SK-N-SH (cell line): ENCODE results near the gene MLC1. TPM values are rescaled to one million over a fixed set of nuclear protein-coding genes. Genes with fewer than 3 reads are reported as not detected.
A peak's percentile ranks its signal among the peaks of the same experiment; 100 is the strongest.

Experiments used
- CTCF ChIA-PET: fragments of 300-600, 350-600 bp; formaldehyde crosslinking; extraction: SDS; loops from one replicate; lab custom pipeline; 2021; lab: Yijun Ruan, JAX
- POLR2A ChIA-PET: fragments of 350-600 bp; sonication (Branson Sonifier 250); formaldehyde crosslinking; extraction: SDS; loops from one replicate; lab custom pipeline; 2020; ENCODE audit warnings: antibody characterized with exemption, inconsistent platforms; lab: Yijun Ruan, JAX
- DNase-seq: peaks from one replicate; pipeline ENCODE4 v3.0.0; 2012
- H2AFZ ChIP-seq: fragments of 200-600 bp; sonication (generic); 2 replicates; pipeline ENCODE4 v1.8.1; 2016; ENCODE audit warnings: antibody characterized with exemption, mild to moderate bottlenecking, low read depth
- H3F3A ChIP-seq: fragments of 200-600 bp; sonication (generic); replicated peaks from 2 replicates; pipeline ENCODE3; 2016; ENCODE audit warnings: antibody characterized with exemption, mild to moderate bottlenecking; ENCODE audit not compliant: insufficient read depth
- H3K27ac ChIP-seq, 2 experiments: fragments of 200-500 bp in 1 of 2; fragments of 200-600 bp in 1 of 2; sonication (Bioruptor generic) in 1 of 2; sonication (generic), shearing (Covaris generic) in 1 of 2; 2 replicates each; pipeline versions ENCODE4 v1.5.1 to v1.6.1; 2014 to 2016; ENCODE audit warnings: low read depth in 2 of 2, inconsistent platforms in 1 of 2, low read length in 1 of 2, mild to moderate bottlenecking in 1 of 2, mixed read lengths in 1 of 2
- H3K27me3 ChIP-seq: fragments of 200-600 bp; sonication (generic), shearing (Covaris generic); 2 replicates; pipeline ENCODE4 v1.6.1; 2016; ENCODE audit warnings: mixed run types; ENCODE audit not compliant: insufficient read depth
- H3K36me3 ChIP-seq, 2 experiments: fragments of 200-500 bp in 1 of 2; fragments of 200-600 bp in 1 of 2; sonication (Bioruptor generic) in 1 of 2; sonication (generic) in 1 of 2; replicated peaks in 1 of 2; 2 replicates each; pipeline versions ENCODE3 to v1.5.1; 2014 to 2016; ENCODE audit warnings: low read length in 1 of 2, mild to moderate bottlenecking in 1 of 2; ENCODE audit not compliant: insufficient read depth in 2 of 2, control insufficient read depth in 1 of 2
- H3K4me1 ChIP-seq, 2 experiments: fragments of 200-500 bp in 1 of 2; fragments of 200-600 bp in 1 of 2; sonication (Bioruptor generic) in 1 of 2; sonication (generic), shearing (Covaris generic) in 1 of 2; 2 replicates each; pipeline versions ENCODE4 v1.5.1 to v1.6.1; 2014 to 2016; ENCODE audit warnings: low read depth in 1 of 2, low read length in 1 of 2, mixed run types in 1 of 2; ENCODE audit not compliant: insufficient read depth in 2 of 2, control insufficient read depth in 1 of 2
- H3K4me2 ChIP-seq: fragments of 200-600 bp; sonication (generic), shearing (Covaris generic); 2 replicates; pipeline ENCODE4 v1.6.1; 2017; ENCODE audit warnings: mixed run types
- H3K4me3 ChIP-seq, 2 experiments: fragments of 200-500 bp in 1 of 2; fragments of 200-600 bp in 1 of 2; sonication (Bioruptor generic) in 1 of 2; sonication (generic), shearing (Covaris generic) in 1 of 2; 2 replicates each; pipeline versions ENCODE4 v1.5.1 to v1.8.1; 2014 to 2016; ENCODE audit warnings: low read depth in 2 of 2, inconsistent platforms in 1 of 2, low read length in 1 of 2, mild to moderate bottlenecking in 1 of 2, mixed read lengths in 1 of 2, moderate library complexity in 1 of 2
- H3K79me2 ChIP-seq: fragments of 200-600 bp; sonication (generic); 2 replicates; pipeline ENCODE4 v1.8.1; 2017; ENCODE audit warnings: mild to moderate bottlenecking; ENCODE audit not compliant: insufficient read depth
- H3K9ac ChIP-seq: fragments of 200-600 bp; sonication (generic); 2 replicates; pipeline ENCODE4 v1.6.1; 2017; ENCODE audit warnings: mixed run types
- H3K9me2 ChIP-seq: fragments of 200-600 bp; sonication (generic); 2 replicates; pipeline ENCODE4 v1.6.1; 2017; ENCODE audit warnings: mixed run types
- H3K9me3 ChIP-seq: fragments of 200-600 bp; sonication (generic); 2 replicates; pipeline ENCODE4 v1.6.1; 2017; ENCODE audit warnings: mixed run types, mild to moderate bottlenecking, moderate library complexity
- H4K20me1 ChIP-seq: fragments of 200-600 bp; sonication (generic); 2 replicates; pipeline ENCODE4 v1.6.1; 2017; ENCODE audit warnings: mild to moderate bottlenecking, mixed run types; ENCODE audit not compliant: insufficient read depth
- CHD2 ChIP-seq: fragments of 150-350 bp; IDR thresholded peaks from 2 replicates; pipeline ENCODE4 v1.6.1; 2018; ENCODE audit warnings: low read length; ENCODE audit not compliant: partially characterized antibody
- ELF1 ChIP-seq: IDR thresholded peaks from 2 replicates; pipeline ENCODE4 v1.4.0; 2012
- EP300 ChIP-seq, 2 experiments: IDR thresholded peaks; 2 replicates each; pipeline versions ENCODE4 v1.4.0 to v1.6.1; 2012; ENCODE audit warnings: borderline replicate concordance in 1 of 2, low read depth in 1 of 2, low read length in 1 of 2
- EZH2phosphoT487 ChIP-seq: fragments of 200-600 bp; sonication (generic); IDR thresholded peaks from 2 replicates; pipeline ENCODE4 v1.6.1; 2017; ENCODE audit warnings: low read depth, mixed run types, mild to moderate bottlenecking, antibody characterized with exemption, moderate library complexity, borderline replicate concordance
- FOSL2 ChIP-seq: IDR thresholded peaks from 2 replicates; pipeline ENCODE4 v1.4.0; 2012; ENCODE audit warnings: low read depth, mild to moderate bottlenecking, moderate library complexity, borderline replicate concordance
- FOXJ3 ChIP-seq: sonication (generic); formaldehyde crosslinking; IDR thresholded peaks from 2 replicates; pipeline ENCODE4 v1.5.1; 2020; ENCODE audit warnings: mild to moderate bottlenecking, missing genetic modification reagents
- FOXM1 ChIP-seq: IDR thresholded peaks from 2 replicates; pipeline ENCODE4 v1.4.0; 2012; ENCODE audit warnings: low read depth, mild to moderate bottlenecking
- MEF2A ChIP-seq: IDR thresholded peaks from 2 replicates; pipeline ENCODE4 v1.4.0; 2012; ENCODE audit warnings: low read depth, borderline replicate concordance
- NRF1 ChIP-seq: IDR thresholded peaks from 2 replicates; pipeline ENCODE4 v1.6.1; 2012; ENCODE audit warnings: low read depth, mild to moderate bottlenecking, low read length
- RAD21 ChIP-seq: IDR thresholded peaks from 2 replicates; pipeline ENCODE4 v1.6.1; 2012; ENCODE audit warnings: mild to moderate bottlenecking, low read length
- RCOR1 ChIP-seq: fragments of 150-350 bp; IDR thresholded peaks from 2 replicates; pipeline ENCODE4 v1.6.1; 2017; ENCODE audit warnings: antibody characterized with exemption, low read length
- TCF12 ChIP-seq: IDR thresholded peaks from 2 replicates; pipeline ENCODE4 v1.4.0; 2012
- WGBS: methylation state at CpG from one replicate; pipeline ENCODE4 v1.1.6; 2017; ENCODE audit warnings: low lambda C conversion rate; 5-methylcytosine and 5-hydroxymethylcytosine counted together
- polyA plus RNA-seq, 3 experiments: library from polyadenylated mRNA; depleted of rRNA; stranded (reverse); fragments of >200 nt; gene quantifications; 2 replicates each; pipeline ENCODE4 v1.2.3, GENCODE V29; 2012
- TF ChIP-seq, protein P1 (sequence below): fragments of 150-350 bp; IDR thresholded peaks from 2 replicates; pipeline ENCODE4 v1.6.1; 2017; ENCODE audit warnings: antibody characterized with exemption, low read length, low read depth, borderline replicate concordance

MLC1 gene
- polyA plus RNA-seq, 1 of the 3 experiments (the other 2 are of a cell fraction): not detected

GRCh38 chr22:50015451-50016307 lies 69.5 kb downstream of the MLC1 start:
- Histone ChIP-seq H3K9me2 (no peaks in the 10 kb centered on the region), H3K27me3 (peaks cover 74% of the 10 kb centered on the region), H3K4me3 (no peak overlapping the region), H3K9me3 (no peaks in the 10 kb centered on the region), H4K20me1 (no peaks in the 10 kb centered on the region), H3K4me1 (no peaks in the 10 kb centered on the region), H2AFZ (no peak overlapping the region), H3K9ac (no peak overlapping the region), H3K4me2 (no peak overlapping the region), H3K27ac (no peak overlapping the region), H3K36me3 (no peaks in the 10 kb centered on the region), H3K79me2 (no peaks in the 10 kb centered on the region), H3F3A (no peaks in the 10 kb centered on the region)
- no peak for TF ChIP-seq FOXJ3 (CRISPR knock-in tag)
- peak; percentile 41 for DNase-seq
- WGBS: 53% methylated on average over 19 of the region's 30 CpGs
- ChIA-PET CTCF (interaction anchor here (1.5 to 2.6 kb wide), 3 partner anchors 15 to 85 kb away, joined by 6 to 9 read pairs (median 9); no protein-coding TSS in a partner anchor), POLR2A (no interaction called here)

DNA sequence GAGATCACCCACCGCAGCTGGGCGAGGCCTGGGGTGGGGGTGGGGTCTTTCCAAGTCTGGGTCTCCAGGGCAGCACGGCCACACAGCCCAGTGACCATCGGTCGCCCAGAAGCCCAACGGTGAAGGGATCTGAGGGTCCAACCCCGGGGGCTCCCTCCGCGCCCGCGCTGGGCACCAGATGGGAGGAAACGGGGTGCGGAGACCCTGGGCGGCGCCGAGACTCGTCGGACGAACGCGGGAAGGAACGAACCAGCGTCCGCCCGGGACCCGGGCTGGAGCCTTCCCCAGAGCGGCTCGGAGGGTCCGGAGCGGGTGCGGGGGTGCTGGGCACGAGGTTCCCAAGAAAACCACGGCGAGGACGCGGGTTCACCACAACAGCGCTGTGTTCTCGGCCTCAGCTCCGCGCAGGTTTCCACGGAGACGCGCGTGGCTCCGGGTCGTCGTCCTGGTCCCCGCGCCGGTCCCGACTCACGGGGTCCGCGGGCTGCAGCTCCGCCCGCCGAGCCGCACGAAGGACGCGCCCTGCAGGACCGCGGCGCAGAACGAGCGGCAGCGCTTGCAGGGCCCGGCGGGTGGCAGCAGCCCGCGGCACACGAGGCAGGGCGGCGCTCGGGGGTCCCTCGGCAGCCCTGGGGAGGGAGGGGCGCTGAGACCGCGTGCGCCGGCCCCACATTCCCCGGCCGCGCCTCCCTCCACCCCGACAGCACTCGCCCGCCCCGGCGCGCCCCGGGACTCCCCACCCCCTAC lies 70.4 kb downstream of the MLC1 start:
- H3K27me3 ChIP-seq: peaks cover 80% of the 10 kb centered on the region
- no peak overlapping the region for H3K9ac ChIP-seq
- H4K20me1 ChIP-seq: no peaks in the 10 kb centered on the region
- no peaks in the 10 kb centered on the region for H3K36me3 ChIP-seq
- no peaks in the 10 kb centered on the region for H3F3A ChIP-seq
- DNase-seq: peak; percentile 62
- TF ChIP-seq MEF2A (no peak), FOSL2 (no peak), ELF1 (no peak), TCF12 (no peak), RAD21 (no peak), NRF1 (no peak), EZH2phosphoT487 (no peak), RCOR1 (no peak), FOXM1 (no peak), EP300 (IDR thresholded peaks at IDR 0.05; ENCODE audit: borderline replicate concordance in 1 of 2, low read depth in 1 of 2, low read length in 1 of 2) (no peak), CHD2 (no peak)
- TF ChIP-seq, protein P1, sequence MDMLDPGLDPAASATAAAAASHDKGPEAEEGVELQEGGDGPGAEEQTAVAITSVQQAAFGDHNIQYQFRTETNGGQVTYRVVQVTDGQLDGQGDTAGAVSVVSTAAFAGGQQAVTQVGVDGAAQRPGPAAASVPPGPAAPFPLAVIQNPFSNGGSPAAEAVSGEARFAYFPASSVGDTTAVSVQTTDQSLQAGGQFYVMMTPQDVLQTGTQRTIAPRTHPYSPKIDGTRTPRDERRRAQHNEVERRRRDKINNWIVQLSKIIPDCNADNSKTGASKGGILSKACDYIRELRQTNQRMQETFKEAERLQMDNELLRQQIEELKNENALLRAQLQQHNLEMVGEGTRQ: no peak
- ChIA-PET CTCF (interaction anchor here (2.6 kb wide), 1 partner anchor 84 kb away, joined by 9 read pairs; no protein-coding TSS in a partner anchor), POLR2A (interaction anchor here (0.6 kb wide), 1 partner anchor 223 kb away, joined by 4 read pairs; no protein-coding TSS in a partner anchor)
- H3K9me3 ChIP-seq: no peaks in the 10 kb centered on the region
- no peak overlapping the region for H3K4me3 ChIP-seq
- WGBS: 3% methylated on average over 15 of the region's 91 CpGs
- H3K79me2 ChIP-seq: no peaks in the 10 kb centered on the region
- no peaks in the 10 kb centered on the region for H3K9me2 ChIP-seq
- no peak overlapping the region for H3K27ac ChIP-seq
- H2AFZ ChIP-seq: no peak overlapping the region
- no peaks in the 10 kb centered on the region for H3K4me1 ChIP-seq
- H3K4me2 ChIP-seq: no peak overlapping the region
